ENCODE measurements around the gene TMED10.

The TMED10 gene

GRCh38 chr14:75221797-75222196, 45.4 kb upstream of the TMED10 start:
- H3K9ac ChIP-seq (ENCODE audit: low read length) = peak overlapping the region; percentile 8; the same call in 1 of the 2 replicates
- H3K79me2 ChIP-seq (ENCODE audit: low read length) = no peaks in the 10 kb centered on the region
- no peak for TF ChIP-seq EZH2phosphoT487 (IDR thresholded peaks at IDR 0.05; ENCODE audit: low read depth)
- TF ChIP-seq, protein P1, sequence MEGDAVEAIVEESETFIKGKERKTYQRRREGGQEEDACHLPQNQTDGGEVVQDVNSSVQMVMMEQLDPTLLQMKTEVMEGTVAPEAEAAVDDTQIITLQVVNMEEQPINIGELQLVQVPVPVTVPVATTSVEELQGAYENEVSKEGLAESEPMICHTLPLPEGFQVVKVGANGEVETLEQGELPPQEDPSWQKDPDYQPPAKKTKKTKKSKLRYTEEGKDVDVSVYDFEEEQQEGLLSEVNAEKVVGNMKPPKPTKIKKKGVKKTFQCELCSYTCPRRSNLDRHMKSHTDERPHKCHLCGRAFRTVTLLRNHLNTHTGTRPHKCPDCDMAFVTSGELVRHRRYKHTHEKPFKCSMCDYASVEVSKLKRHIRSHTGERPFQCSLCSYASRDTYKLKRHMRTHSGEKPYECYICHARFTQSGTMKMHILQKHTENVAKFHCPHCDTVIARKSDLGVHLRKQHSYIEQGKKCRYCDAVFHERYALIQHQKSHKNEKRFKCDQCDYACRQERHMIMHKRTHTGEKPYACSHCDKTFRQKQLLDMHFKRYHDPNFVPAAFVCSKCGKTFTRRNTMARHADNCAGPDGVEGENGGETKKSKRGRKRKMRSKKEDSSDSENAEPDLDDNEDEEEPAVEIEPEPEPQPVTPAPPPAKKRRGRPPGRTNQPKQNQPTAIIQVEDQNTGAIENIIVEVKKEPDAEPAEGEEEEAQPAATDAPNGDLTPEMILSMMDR (IDR thresholded peaks at IDR 0.05; ENCODE audit: low read depth, low read length) = no peak
- no peaks in the 10 kb centered on the region for H4K20me1 ChIP-seq (ENCODE audit: insufficient read depth, low read length)
- no peaks in the 10 kb centered on the region for H3K9me3 ChIP-seq (ENCODE audit: insufficient read depth, low read length)
- H3K4me1 ChIP-seq (ENCODE audit: low read length) = peaks cover 32% of the 10 kb centered on the region
- H3K27ac ChIP-seq (ENCODE audit: low read length) = no peak overlapping the region
- H3K4me3 ChIP-seq (ENCODE audit: low read length) = peak overlapping the region; percentile 53
- H3K4me2 ChIP-seq (ENCODE audit: low read length) = peak overlapping the region; percentile 56
- no peaks in the 10 kb centered on the region for H3K36me3 ChIP-seq (replicated peaks; ENCODE audit: low read depth, low read length)
- H3K27me3 ChIP-seq (ENCODE audit: low read depth, low read length) = peaks cover 8% of the 10 kb centered on the region; the same call in 1 of the 2 replicates
- peak overlapping the region; percentile 66 for H2AFZ ChIP-seq (ENCODE audit: low read depth, low read length)

DNA sequence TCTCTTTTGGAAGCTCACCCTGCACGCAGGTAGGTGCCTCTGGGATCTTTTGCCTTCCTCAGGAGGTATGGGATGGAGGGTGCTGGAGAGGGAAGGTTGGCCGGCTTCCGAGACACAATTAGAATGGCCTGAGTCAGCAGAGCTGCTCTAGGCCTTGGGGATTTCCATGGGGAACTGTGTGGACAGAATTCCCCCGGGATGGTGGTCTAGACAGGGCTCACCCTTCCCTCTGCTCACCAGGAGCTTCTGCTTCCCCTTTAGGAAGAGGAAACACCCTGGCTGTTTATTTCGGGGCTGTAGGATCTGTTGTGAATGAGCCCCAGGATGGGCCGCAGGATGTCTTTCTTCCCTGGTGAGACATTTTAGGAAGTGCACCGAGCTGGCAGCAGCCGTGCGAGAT, 43.7 kb upstream of the TMED10 start:
- Histone ChIP-seq H3K4me2 (ENCODE audit: low read length) (no peak overlapping the region), H3K27ac (ENCODE audit: low read length) (no peak overlapping the region), H2AFZ (ENCODE audit: low read depth, low read length) (no peak overlapping the region), H4K20me1 (ENCODE audit: insufficient read depth, low read length) (no peaks in the 10 kb centered on the region), H3K9me3 (ENCODE audit: insufficient read depth, low read length) (no peaks in the 10 kb centered on the region), H3K27me3 (ENCODE audit: low read depth, low read length) (peaks cover 8% of the 10 kb centered on the region; the same call in 1 of the 2 replicates), H3K9ac (ENCODE audit: low read length) (no peak overlapping the region), H3K4me1 (ENCODE audit: low read length) (peaks cover 27% of the 10 kb centered on the region), H3K36me3 (replicated peaks; ENCODE audit: low read depth, low read length) (no peaks in the 10 kb centered on the region), H3K4me3 (ENCODE audit: low read length) (no peak overlapping the region), H3K79me2 (ENCODE audit: low read length) (no peaks in the 10 kb centered on the region)
- no peak for TF ChIP-seq EZH2phosphoT487 (IDR thresholded peaks at IDR 0.05; ENCODE audit: low read depth)
- TF ChIP-seq, protein P1 (IDR thresholded peaks at IDR 0.05; ENCODE audit: low read depth, low read length) = no peak

- no peak overlapping the region for H3K4me2 ChIP-seq (ENCODE audit: low read length)
- TF ChIP-seq, protein P1 (IDR thresholded peaks at IDR 0.05; ENCODE audit: low read depth, low read length) = no peak
- no peak for TF ChIP-seq EZH2phosphoT487 (IDR thresholded peaks at IDR 0.05; ENCODE audit: low read depth)
- H3K27ac ChIP-seq (ENCODE audit: low read length) = no peak overlapping the region
- H3K9ac ChIP-seq (ENCODE audit: low read length) = no peak overlapping the region
- H3K27me3 ChIP-seq (ENCODE audit: low read depth, low read length) = peaks cover 8% of the 10 kb centered on the region; the same call in 1 of the 2 replicates
- H3K4me3 ChIP-seq (ENCODE audit: low read length) = no peak overlapping the region
- no peaks in the 10 kb centered on the region for H3K79me2 ChIP-seq (ENCODE audit: low read length)
- peaks cover 10% of the 10 kb centered on the region for H3K4me1 ChIP-seq (ENCODE audit: low read length)
- no peak overlapping the region for H2AFZ ChIP-seq (ENCODE audit: low read depth, low read length)
- no peaks in the 10 kb centered on the region for H3K36me3 ChIP-seq (replicated peaks; ENCODE audit: low read depth, low read length)
- no peaks in the 10 kb centered on the region for H4K20me1 ChIP-seq (ENCODE audit: insufficient read depth, low read length)
- no peaks in the 10 kb centered on the region for H3K9me3 ChIP-seq (ENCODE audit: insufficient read depth, low read length)
Observed at GRCh38 chr14:75217508-75218206, 41.2 kb upstream of the TMED10 start.

DNA sequence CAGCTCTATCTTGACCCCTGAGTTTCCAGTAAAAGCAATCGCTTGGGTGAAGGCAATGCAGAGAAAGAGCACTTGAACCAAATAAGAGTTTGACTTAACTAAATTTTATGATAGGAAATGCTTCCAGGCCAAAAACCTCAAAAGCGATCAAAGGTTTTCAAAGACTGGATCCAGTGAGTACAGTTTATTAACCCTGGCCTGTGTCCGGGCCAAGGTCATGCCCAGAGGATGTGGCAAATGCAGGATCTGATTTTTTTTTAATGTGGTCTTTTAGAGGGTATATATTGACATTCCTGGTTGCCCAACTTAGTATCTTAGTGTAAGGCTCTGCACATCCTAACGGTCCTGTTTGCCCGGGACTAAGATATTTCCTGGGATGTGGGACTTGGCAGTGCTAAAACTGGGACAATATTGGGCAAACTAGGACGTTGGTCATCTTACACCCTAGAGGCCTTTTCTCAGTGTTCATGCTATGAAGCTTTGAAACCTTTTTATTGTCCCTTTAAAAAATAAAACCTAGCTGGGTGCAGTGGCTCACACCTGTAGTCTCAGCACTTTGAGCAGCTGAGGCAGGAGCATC, 40.1 kb upstream of the TMED10 start:
- no peak overlapping the region for H3K9ac ChIP-seq (ENCODE audit: low read length)
- no peak overlapping the region for H2AFZ ChIP-seq (ENCODE audit: low read depth, low read length)
- H3K4me3 ChIP-seq (ENCODE audit: low read length) = no peak overlapping the region
- no peak overlapping the region for H3K4me2 ChIP-seq (ENCODE audit: low read length)
- H3K27me3 ChIP-seq (ENCODE audit: low read depth, low read length) = peaks cover 12% of the 10 kb centered on the region; the same call in 1 of the 2 replicates
- H3K9me3 ChIP-seq (ENCODE audit: insufficient read depth, low read length) = no peaks in the 10 kb centered on the region
- no peak overlapping the region for H3K27ac ChIP-seq (ENCODE audit: low read length)
- TF ChIP-seq, protein P1 (IDR thresholded peaks at IDR 0.05; ENCODE audit: low read depth, low read length) = no peak
- no peak for TF ChIP-seq EZH2phosphoT487 (IDR thresholded peaks at IDR 0.05; ENCODE audit: low read depth)
- H3K79me2 ChIP-seq (ENCODE audit: low read length) = no peaks in the 10 kb centered on the region
- H3K4me1 ChIP-seq (ENCODE audit: low read length) = no peaks in the 10 kb centered on the region
- H4K20me1 ChIP-seq (ENCODE audit: insufficient read depth, low read length) = no peaks in the 10 kb centered on the region
- H3K36me3 ChIP-seq (replicated peaks; ENCODE audit: low read depth, low read length) = no peaks in the 10 kb centered on the region

All from OCI-LY3 (cell line).